ENCODE results near the gene AQP12B. TPM values are rescaled to one million over a fixed set of nuclear protein-coding genes. Genes with fewer than 3 reads are reported as not detected.
"Not testable (repeated sequence)": the region's sequence is repeated elsewhere in the genome, so short reads cannot be mapped to it uniquely, and the experiment has no call there.

The AQP12B gene
- total RNA-seq, 1 donor, result under 0.01 TPM

DNA sequence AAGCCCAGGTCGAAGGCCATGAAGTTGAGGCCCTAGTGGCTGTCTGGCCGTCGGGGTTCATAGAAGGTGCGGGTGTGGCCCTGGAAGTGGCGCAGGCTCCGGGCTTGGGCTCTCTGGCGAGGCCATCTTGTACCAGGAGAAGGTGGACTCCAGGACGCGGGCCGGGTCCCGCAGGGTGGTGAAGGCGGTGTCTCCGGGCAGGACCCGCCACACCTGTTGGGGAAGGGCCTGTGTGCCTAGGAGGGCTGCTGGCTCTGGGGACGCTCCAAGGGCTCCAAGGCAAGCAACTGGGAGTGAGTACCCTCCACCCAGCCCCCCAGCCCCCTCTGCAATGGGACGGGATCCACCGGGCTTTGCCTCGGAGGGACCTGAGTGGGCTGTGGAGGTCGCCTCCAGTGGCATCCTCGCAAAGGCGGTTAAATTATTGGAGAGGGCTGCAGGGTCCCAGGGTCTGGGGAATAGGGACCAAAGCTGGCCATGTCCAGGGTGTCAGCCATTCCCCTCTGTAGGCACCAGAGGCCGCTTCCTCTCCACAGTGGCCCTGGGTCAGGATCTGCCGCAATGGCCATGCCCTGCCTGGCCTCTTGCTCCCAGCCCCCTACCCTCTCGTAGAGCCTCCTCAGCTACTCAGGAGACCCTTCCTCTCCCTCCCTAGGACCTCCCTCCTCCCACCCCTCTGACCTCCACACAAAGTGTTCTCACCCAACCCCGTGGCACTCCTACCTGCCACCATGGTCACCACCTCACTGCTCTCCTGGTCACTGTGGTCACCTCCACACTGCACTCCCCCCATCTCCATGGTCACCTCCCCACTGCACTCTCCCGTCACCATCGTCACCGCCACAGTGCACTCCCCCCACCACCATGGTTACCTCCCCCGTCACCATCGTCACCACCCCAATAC is 19.3 kb upstream of the AQP12B start:
- no peak for DNase-seq (ENCODE audit: low read depth in 2 of 3, low spot score in 2 of 3)

DNA sequence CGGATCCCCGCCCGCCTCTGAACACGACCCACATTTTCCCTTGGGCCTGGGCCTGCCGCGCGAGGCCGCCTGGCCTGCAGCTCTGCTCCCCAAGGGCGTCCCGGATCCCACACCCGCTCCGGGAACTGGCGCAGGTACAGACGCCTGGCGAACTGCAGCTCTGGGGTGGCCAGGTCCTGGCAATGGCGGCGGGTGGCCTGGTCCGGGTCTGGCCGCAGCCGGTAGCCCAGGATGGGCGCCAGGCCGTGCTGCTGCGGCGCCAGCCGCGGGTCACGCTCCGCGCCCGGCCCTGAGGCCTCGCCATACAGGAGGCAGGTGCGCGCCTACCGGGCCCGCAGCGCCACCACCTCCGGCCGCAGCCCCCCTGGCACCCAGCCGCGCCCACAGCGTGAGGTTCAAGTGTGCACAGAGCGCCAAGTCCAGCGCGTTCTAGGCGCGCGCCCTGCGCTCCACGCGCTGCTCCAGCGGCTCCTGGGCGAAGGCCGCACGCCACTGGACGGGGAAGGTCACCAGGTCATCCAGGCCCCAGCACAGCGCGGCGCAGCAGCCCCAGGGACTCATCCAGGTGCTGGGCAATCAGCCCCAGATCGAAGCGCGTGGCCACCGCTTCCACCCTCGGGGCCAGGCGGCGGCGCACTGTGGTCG is 18.5 kb upstream of the AQP12B start:
- DNase-seq (ENCODE audit: low read depth in 2 of 3, low spot score in 2 of 3), result no peak

DNA sequence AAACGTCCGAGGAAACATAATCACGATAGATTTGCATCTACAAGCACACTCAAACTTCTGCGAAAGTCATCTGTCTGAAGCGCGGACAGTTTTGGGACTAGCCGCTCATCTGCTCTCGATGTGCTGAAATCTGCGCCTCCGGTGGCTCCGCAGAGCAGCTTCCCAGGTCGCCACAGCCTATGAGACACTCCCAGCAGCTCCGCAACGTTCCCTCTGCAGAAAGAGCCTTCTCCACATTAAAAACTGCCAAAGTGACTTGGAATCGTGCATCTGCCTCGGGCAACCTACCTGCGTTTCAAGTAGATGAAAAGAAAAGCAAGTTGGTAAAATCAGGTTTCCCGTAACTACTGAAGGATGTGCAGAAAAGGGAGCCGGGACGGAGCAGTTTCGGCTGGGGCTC is 17.9 kb upstream of the AQP12B start:
- not testable (repeated sequence) for DNase-seq (ENCODE audit: low read depth in 2 of 3, low spot score in 2 of 3)

DNA sequence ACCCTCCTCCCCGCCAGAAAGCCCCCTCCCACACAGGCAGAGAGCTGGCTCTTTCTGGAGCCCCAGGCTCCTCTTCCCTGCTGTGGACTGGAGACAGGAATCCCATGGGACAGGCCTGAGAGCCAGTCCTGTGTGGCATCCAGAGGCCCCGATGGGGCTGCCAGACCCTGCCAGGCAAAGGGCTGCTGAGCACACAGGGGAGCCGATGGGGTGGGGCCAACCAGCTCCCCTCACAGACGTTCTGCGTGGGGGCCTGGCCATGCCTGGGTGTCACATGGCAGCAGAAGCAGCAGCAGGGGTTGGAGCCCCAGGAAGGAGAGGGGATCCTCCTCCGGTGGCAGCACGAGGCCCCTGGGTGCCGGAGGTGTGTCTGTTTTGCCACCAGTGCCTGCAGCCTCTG is 17.1 kb upstream of the AQP12B start:
- DNase-seq (ENCODE audit: low read depth in 2 of 3, low spot score in 2 of 3), result not testable (repeated sequence)

DNA sequence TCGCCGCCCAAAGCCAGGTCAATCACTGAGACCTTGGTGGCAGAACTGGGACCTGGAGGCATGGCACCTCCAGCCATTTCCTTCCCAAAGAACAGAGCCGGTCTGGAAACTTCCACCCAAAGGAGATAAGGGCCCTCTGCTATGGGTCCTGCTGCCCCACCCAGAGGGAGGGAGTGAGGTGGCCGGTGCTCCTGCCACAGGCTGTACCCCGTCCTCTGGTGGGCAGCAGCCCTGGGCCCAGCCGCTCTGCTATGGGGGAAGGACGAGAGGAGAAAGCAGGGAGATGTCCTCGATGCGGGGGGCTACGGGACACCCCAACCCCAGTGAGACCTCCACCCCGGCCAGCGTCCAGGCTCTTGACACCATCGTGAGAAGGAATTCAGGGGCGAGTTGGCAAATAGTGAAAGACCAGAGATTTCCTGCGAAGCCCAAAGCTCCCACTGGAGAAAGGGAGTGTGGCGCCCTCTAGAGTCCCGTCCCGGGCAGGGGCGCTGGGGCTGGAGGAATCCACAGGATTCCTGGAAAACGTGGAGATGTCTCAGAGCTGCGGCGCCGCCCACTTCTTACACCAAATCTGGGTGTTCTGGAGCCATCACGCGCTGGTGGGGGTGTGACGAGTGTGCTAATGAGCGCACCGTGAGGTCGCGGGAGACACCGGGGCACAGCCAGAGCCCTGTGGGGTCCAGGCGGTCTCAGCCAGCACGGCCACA is 16.3 kb upstream of the AQP12B start:
- DNase-seq (ENCODE audit: low read depth in 2 of 3, low spot score in 2 of 3), result not testable (repeated sequence)

DNA sequence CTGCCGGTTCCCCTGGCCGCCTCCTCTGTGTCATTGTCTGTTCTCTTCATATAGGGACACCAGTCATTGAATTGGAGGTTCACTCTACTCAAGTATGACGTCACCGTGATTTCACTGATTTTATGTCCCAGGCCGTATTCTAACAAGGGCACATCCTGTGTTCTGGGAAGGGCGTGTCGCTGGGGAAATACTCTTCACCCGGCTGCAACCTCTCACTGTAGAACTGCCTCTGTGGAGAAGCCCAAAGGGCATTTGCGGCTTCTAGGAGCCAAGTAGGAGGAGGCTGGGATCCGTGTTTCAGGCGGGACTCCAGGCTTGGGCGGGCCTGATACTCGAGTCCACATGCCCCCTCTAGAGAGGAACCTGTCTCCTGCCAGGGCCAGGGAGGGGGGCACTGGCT is 13.8 kb upstream of the AQP12B start:
- not testable (repeated sequence) for DNase-seq (ENCODE audit: low read depth in 2 of 3, low spot score in 2 of 3)

DNA sequence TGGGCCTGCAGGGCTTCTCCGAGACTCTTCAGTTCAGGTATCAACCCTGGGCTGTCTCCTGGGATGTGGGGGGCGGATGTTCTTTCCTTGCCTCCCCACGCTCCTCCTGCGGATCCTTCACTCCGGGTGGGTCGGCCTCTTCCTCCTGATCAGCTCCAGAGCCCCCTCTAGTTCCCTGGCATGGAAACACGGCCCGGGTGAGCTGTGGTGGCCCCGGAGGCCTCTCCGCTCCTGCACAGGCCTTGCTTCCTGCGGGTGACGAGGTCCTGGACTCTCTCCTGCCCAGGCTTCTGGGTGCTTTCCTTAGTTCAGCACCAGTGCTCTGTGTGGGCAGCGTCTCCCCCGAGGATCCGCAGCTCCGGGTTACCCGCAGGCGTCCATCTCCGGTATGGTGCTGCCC is 12.9 kb upstream of the AQP12B start:
- not testable (repeated sequence) for DNase-seq (ENCODE audit: low read depth in 2 of 3, low spot score in 2 of 3)

DNA sequence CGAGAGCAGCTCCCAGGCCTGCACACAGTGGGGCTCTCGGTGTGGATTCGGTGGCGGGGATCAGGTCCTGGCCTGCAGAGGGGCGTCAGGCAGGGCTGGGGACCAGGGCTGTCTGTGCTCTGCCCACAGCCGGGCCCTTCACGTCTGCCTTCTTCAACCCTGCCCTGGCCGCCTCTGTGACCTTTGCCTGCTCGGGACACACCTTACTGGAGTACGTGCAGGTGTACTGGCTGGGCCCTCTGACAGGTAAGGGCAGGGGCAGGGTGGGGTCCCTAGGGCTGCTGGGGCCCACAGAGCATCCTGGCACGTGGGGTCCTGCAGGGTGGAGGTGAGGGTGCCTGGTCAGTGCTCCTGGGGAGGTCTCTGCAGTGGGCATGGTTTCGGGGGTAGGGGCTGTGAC is 11.6 kb upstream of the AQP12B start:
- not testable (repeated sequence) for DNase-seq (ENCODE audit: low read depth in 2 of 3, low spot score in 2 of 3)

DNA sequence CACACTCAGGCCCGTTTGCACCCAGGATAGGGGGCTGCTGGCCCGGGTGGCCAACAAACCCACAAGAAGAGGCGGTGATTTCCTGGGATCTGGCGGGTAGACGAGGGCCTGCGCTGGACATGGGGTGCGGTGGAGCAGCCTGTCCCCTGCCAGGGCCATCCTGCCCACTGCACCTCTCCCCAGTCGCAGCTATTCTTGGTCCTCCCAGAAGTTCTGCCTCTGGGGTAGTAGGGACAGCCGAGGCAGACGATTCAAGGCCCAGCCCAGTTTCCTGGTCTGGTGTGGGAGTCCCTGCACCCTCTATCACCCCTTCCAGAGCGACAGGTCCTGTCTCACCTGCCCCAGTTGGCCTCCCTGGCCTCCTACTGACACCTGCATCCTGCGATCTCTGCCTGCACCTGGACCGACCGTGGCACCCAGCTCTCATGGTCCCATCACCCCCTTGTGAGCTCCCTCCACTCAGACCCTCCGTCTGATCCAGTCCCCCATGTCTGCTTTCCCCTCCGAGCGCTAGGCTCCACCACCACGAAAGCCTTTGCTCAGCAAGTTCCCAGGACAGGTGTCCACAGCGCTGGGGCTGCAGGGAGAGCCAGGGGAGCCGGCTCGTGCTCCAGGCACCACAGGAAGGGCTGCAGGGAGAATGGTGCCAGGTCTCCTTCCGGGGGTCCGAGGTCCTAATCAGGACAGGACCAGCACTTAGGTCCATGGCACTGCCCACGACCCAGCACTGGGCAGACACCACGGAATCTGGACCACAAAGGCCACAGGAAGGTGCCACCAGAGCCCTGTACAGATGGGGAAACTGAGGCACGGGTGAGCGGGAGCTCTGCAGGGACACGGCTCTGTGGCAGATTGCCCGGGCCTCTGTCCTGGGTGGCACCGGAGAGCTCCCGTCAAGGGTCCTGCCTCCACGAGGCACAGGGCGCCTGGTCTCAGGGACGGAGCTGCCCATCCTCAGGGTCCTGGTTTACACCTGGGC is 10.2 kb upstream of the AQP12B start:
- not testable (repeated sequence) for DNase-seq (ENCODE audit: low read depth in 2 of 3, low spot score in 2 of 3)

DNA sequence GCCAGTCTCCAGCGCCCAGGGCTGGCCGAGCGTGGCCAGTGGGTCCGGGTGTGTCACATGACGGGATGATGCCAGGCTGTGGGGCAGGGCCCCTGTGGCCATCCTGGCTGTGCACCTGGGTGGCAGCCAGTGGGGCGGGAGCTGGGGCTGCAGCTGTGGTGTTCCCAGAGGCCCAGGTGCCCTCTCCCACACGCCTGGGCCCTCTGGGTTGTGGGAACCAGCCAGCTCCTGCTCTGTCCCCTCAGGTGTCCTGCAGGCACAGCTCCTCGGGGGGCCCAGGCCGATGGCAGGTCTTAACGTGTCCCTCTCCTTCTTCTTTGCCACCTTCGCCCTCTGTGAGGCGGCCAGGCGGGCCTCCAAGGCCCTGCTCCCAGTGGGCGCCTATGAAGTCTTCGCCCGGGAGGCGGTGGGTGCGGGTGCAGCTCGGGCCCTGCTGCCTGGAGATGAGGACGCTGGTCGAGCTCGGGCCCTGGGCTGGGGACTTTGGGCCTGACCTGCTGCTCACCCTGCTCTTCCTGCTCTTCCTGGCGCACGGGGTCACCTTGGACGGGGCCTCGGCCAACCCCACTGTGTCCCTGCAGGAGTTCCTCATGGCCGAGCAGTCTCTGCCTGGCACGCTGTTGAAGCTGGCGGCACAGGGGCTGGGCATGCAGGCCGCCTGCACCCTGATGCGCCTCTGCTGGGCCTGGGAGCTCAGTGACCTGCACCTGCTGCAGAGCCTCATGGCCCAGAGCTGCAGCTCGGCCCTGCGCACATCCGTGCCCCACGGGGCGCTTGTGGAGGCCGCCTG is 9.1 kb upstream of the AQP12B start, which contains the start of gene AQP12A:
TSS of gene AQP12A (plus strand) at position 236 of the 790 bp plus-strand sequence. CDS start at position 284, 48 bp downstream.
- DNase-seq (ENCODE audit: low read depth in 2 of 3, low spot score in 2 of 3), result not testable (repeated sequence)

DNA sequence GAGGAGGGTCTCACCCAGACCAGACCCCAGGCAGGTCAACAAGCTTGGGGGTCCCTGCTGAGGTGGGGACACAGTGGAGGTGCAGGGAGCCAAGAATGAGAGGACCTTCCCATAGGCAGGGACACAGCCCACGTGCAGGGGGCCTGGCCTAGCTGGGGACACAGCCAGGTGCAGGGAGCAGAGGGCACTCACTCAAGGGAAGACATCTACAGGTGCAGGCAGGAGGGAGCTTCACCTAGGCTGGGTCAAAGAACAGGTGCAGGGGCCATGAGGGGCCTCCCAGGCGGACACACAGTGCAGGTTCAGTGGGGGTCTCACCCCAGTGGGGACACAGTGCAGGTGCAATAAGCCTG is 8.4 kb upstream of the AQP12B start:
- not testable (repeated sequence) for DNase-seq (ENCODE audit: low read depth in 2 of 3, low spot score in 2 of 3)

DNA sequence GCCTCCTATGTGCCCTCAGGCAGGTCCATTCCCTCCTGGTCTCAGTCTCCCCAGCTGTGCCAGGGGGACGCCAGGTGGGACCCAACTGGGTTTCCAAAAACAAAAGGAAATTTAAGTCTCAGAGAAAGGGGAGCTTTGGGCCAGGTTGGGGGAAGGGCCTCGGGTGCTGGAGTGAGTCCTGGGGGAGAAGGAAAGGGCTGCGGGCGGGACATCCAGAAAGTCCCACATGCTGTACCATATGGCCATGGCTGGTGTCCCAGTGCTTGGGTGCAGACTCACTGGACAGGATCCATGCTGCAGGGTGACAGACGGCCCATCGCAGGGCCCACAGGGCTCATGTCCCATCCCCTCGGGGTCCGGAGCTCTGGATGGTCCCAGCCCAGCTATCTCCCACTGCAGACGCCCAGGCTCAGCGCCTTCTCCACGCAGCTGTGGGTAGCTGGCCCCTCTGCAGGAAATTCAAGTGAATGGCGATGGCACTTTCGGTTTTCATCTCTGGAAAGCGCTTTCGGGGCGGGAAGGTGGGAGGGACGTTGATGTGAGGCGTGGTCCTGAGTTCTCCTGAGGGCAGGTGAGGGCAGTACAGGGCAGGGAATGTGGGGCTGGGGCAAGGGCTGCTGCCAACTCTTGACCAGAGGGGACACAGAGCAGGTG is 7.9 kb upstream of the AQP12B start:
- DNase-seq (ENCODE audit: low read depth in 2 of 3, low spot score in 2 of 3), result not testable (repeated sequence)

DNA sequence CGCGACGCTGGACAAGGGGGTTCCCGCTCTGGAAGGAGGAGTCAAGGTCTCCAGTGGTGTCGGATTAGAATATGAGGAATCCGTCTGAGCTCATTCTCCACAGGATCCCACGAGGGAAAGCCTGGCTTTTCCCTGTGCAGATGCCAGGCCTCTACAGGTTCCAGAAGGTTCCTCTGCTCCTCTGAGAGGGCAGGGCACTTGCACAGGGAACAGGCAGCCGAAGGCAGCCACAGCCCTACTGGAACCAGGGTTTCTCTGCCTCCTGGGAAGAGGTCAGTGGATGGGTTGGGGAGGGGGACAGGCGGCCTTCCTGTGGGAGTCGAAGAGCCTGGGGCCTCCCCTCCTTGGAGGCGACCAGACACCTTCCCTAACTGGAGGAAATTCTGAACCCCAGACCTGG is 7.3 kb upstream of the AQP12B start:
- DNase-seq (ENCODE audit: low read depth in 2 of 3, low spot score in 2 of 3), result no peak

DNA sequence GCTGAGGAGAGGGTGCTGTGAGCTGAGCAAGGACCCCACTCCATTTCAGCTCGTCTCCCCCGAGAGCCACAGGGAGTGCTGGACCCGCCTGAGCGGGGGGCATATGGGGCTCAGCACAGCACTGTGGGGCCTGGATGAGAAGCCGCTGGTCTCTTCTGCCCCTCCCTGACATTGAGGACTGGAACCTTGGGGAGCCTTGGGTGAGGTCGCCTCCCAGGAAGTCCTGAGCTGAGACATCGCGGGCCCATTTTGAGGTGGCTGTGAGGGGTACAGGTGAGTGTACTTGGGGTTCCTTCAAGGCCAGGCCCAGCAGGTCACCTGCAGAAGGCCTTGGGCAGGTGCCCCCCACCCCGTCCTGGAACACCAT is 5.9 kb upstream of the AQP12B start:
- no peak for DNase-seq (ENCODE audit: low read depth in 2 of 3, low spot score in 2 of 3)

DNA sequence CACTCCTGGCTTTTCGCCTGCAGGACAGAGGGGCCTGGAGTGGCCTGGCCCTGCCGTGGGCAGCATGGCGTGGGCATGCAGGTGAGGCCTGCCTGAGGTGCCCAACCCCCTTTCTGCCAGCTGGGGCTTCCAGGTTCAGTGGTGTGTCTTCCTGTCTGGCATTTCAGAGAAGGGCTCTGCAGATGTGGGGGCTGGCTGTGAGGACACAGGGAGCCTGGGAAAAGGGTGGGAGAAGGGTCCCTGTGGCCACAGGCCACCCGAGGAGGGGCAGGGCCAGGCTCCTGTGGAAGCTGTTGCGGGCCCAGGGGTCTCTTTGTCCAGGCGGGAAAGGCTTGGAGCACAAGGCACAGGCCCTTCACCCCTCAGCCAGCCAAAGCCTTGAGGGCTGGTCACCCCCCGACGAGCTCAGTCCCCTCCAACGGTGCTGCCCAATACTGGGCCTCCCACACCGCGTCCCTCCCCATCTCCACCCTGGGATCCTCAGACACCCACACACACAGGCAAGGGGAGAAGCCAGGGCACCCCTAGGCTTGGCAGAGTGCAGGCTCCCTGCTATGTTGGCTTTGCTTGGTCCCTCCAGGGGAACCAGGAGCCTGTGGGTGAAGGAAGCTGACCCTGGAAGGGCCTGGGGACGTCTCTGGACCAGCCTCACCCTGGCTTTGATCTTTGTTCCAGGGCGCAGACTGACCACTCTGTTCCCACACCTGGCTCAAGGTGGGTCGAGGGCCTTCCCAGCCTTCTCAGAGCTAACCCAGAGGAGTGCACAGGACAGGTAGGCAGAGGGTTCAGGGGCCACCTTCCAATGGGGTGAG is 5.3 kb upstream of the AQP12B start:
- DNase-seq (ENCODE audit: low read depth in 2 of 3, low spot score in 2 of 3), result no peak

DNA sequence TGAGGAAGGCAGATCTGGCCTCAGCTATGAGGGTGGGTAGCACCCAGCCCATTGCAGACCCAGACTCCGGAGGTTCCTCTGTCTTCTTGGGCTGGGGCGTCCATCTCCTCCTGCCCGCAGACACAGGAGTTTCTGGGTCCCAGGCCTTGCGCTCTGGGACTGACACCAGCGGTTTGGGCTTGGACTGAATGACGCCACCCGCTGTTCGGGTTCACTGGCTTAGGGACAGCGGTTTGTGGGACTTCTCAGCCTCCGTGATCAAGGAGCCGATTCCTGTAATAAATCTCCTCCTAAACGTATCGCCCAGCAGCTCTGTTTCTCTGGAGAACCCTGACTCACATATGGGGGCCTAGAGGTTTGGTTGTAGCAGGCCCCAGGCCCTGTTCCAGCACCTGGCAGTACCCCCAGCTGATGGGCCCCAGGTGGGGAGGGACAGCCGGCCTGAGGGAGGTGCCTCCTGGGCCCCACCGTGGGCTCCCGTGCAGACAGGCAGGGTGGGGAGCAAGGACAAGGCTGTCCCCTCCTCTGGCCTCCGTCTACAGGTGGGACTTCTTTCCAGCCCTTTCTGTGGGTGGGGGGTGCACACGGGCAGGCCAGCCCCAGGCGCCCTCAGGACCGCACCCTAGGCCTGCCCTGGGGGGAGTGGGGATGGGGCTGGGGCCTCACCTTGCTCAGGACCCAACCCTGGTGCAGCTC is 4.5 kb upstream of the AQP12B start:
- no peak for DNase-seq (ENCODE audit: low read depth in 2 of 3, low spot score in 2 of 3)

DNA sequence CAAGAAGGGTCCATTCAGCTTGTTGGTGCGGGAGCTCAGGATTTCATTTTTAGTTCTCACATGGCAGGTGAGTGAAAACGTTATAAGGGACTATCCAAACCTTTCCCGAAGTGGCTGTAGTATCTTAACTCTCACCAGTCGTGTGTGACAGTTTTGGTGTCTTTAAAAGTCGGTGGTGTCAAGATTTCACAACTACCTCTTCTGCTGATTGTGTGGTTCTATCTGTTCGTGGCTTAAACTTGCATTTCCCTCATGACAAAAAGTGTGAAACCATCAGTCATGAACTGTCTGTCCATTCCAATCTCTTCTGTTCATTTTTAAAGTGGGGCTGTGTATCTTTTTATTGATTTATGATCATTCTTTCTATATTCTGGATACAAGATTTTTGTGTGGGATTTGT is 3.8 kb upstream of the AQP12B start:
- no peak for DNase-seq (ENCODE audit: low read depth in 2 of 3, low spot score in 2 of 3)

All from hematopoietic multipotent progenitor cell (in vitro differentiated cells).